Neuronal stem cell (in vitro differentiated cells): Measurements from ENCODE around the gene ZNF44.

ENCODE experiments used
- DNase-seq: peaks from one replicate; pipeline ENCODE4 v3.0.0-alpha.2; 2013; ENCODE audit warnings: low spot score
- H2AFZ ChIP-seq: one replicate; pipeline ENCODE4 v1.6.1; 2013; ENCODE audit warnings: mild to moderate bottlenecking, low read length, inconsistent platforms
- H2AK5ac ChIP-seq: 2 replicates; pipeline ENCODE4 v1.6.1; 2013; ENCODE audit warnings: low read depth, mild to moderate bottlenecking, inconsistent platforms, low read length, moderate library complexity, mixed read lengths
- H2BK120ac ChIP-seq: 2 replicates; pipeline ENCODE4 v1.6.1; 2013; ENCODE audit warnings: low read depth, mild to moderate bottlenecking, inconsistent platforms, low read length, moderate library complexity, mixed read lengths
- H2BK12ac ChIP-seq: one replicate; pipeline ENCODE4 v1.6.1; 2013; ENCODE audit warnings: low read length, inconsistent platforms
- H2BK15ac ChIP-seq: 2 replicates; pipeline ENCODE4 v1.6.1; 2013; ENCODE audit warnings: mild to moderate bottlenecking, low read length, inconsistent platforms, mixed read lengths
- H2BK5ac ChIP-seq: one replicate; pipeline ENCODE4 v1.6.1; 2013; ENCODE audit warnings: inconsistent platforms, mild to moderate bottlenecking, low read length, moderate library complexity
- H3K14ac ChIP-seq: one replicate; pipeline ENCODE4 v1.6.1; 2013; ENCODE audit warnings: low read length, inconsistent platforms
- H3K18ac ChIP-seq: 2 replicates; pipeline ENCODE4 v1.6.1; 2013; ENCODE audit warnings: low read length, inconsistent platforms
- H3K23ac ChIP-seq: 2 replicates; pipeline ENCODE4 v1.6.1; 2013; ENCODE audit warnings: low read depth, mild to moderate bottlenecking, mixed read lengths, low read length, inconsistent platforms; ENCODE audit not compliant: poor library complexity
- H3K27ac ChIP-seq: replicated peaks from 3 replicates; pipeline ENCODE4 v1.5.1; 2013; ENCODE audit warnings: low read length, inconsistent platforms
- H3K27me3 ChIP-seq, 3 experiments: 2 replicates each; pipeline ENCODE4 v1.6.1; 2013; ENCODE audit warnings: low read length in 3 of 3, mild to moderate bottlenecking in 2 of 3, inconsistent platforms in 1 of 3, low read depth in 1 of 3, mixed read lengths in 1 of 3, moderate library complexity in 1 of 3; ENCODE audit not compliant: control insufficient read depth in 3 of 3, insufficient read depth in 3 of 3
- H3K36me3 ChIP-seq, 2 donors: replicated peaks in 1 of 2; 2 replicates each; pipeline ENCODE4 v1.6.1; 2013; ENCODE audit warnings: low read length in 2 of 2; ENCODE audit not compliant: control insufficient read depth in 2 of 2, insufficient read depth in 2 of 2
- H3K4ac ChIP-seq: 2 replicates; pipeline ENCODE4 v1.6.1; 2013; ENCODE audit warnings: inconsistent platforms, mild to moderate bottlenecking, low read length, moderate library complexity
- H3K4me1 ChIP-seq, 2 donors: 1 replicate in 1 of 2; 2 replicates in 1 of 2; pipeline ENCODE4 v1.6.1; 2013; ENCODE audit warnings: low read length in 2 of 2, low read depth in 1 of 2; ENCODE audit not compliant: control insufficient read depth in 2 of 2, insufficient read depth in 1 of 2
- H3K4me2 ChIP-seq: one replicate; pipeline ENCODE4 v1.6.1; 2013; ENCODE audit warnings: mild to moderate bottlenecking, low read length, inconsistent platforms; ENCODE audit not compliant: insufficient read depth, poor library complexity, severe bottlenecking
- H3K4me3 ChIP-seq, 2 donors: 2 replicates each; pipeline ENCODE4 v1.5.1; 2013; ENCODE audit warnings: low read length in 2 of 2, mild to moderate bottlenecking in 2 of 2, inconsistent platforms in 1 of 2, moderate library complexity in 1 of 2
- H3K79me1 ChIP-seq: one replicate; pipeline ENCODE4 v1.6.1; 2013; ENCODE audit warnings: low read depth, mild to moderate bottlenecking, inconsistent platforms, low read length, moderate library complexity
- H3K9ac ChIP-seq: one replicate; pipeline ENCODE4 v1.6.1; 2013; ENCODE audit warnings: mild to moderate bottlenecking, low read depth, low read length, inconsistent platforms; ENCODE audit not compliant: poor library complexity
- H3K9me3 ChIP-seq, 2 donors: replicated peaks in 1 of 2; 2 replicates each; pipeline versions ENCODE3 to v1.6.1; 2013; ENCODE audit warnings: low read length in 2 of 2, mild to moderate bottlenecking in 2 of 2, inconsistent platforms in 1 of 2, low read depth in 1 of 2, mixed read lengths in 1 of 2, moderate library complexity in 1 of 2; ENCODE audit not compliant: control insufficient read depth in 2 of 2, insufficient read depth in 1 of 2
- H4K8ac ChIP-seq: one replicate; pipeline ENCODE4 v1.6.1; 2013; ENCODE audit warnings: low read depth, mild to moderate bottlenecking, inconsistent platforms, low read length, moderate library complexity
- H4K91ac ChIP-seq: one replicate; pipeline ENCODE4 v1.6.1; 2013; ENCODE audit warnings: low read length, low read depth, mild to moderate bottlenecking, inconsistent platforms; ENCODE audit not compliant: poor library complexity
- WGBS, 2 donors: extraction: QIAGEN DNeasy Blood & Tissue Kit; methylation state at CpG; one replicate each; pipeline ENCODE4 v1.1.7; 2013; ENCODE audit warnings: missing lambda C conversion rate in 2 of 2, mixed read lengths in 1 of 2; ENCODE audit not compliant: insufficient read length in 2 of 2, insufficient replicate concordance in 1 of 2; ENCODE audit errors: extremely low coverage in 2 of 2; 5-methylcytosine and 5-hydroxymethylcytosine counted together

Gene ZNF44

DNA sequence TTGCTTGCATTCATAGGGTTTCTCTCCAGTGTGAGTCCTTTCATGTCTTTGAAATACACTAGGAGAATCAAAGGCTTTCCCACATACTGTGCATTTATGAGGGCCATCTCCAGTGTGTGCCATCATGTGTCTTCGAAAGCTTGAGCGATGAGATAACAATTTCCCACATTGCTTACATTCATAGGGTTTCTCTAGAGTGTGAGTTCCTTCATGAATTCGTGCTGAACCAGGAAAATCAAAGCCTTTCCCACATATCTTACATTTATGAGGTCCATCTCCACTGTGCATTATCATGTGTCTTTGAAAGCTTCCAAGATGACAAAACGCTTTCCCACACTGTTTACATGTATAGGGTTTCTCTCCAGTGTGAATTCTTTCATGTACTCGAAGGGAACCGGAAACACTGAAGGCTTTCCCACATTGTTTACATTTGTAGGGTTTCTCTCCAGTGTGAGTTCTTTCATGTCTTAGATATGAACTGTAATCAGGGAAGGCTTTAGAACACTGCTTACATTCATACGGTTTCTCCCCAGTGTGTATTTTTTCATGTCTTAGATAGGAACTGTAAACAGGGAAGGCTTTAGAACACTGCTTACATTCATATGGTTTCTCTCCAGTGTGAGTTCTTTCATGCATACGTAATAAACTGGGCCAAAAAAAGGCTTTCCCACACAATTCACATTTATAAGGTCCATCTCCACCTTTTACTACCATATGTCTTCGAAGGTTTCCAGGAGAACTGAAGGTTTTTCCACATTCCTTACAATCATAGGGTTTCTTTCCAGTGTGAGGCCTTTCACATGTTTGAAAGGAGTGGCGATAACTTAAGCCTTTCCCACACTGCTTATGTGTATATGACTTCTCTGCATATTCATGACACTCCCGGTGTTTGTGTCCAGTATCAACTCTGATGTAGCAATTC lies 21.4 kb downstream of the ZNF44 start:
- no peak overlapping the region for H4K8ac ChIP-seq
- no peak overlapping the region for H3K4ac ChIP-seq
- H3K79me1 ChIP-seq, result peaks cover 2% of the 10 kb centered on the region
- H3K23ac ChIP-seq, result no peak overlapping the region
- peaks cover 8 to 73% of the 10 kb centered on the region in 2 donors for H3K36me3 ChIP-seq
- no peak overlapping the region for H3K18ac ChIP-seq
- no peak overlapping the region for H3K4me2 ChIP-seq
- no peak overlapping the region for H2BK120ac ChIP-seq
- no peak overlapping the region for H2AFZ ChIP-seq
- H2BK5ac ChIP-seq, result no peak overlapping the region
- H3K4me1 ChIP-seq, result no peaks in the 10 kb centered on the region
- no peak for DNase-seq
- H2AK5ac ChIP-seq, result no peak overlapping the region
- H3K4me3 ChIP-seq, result no peak overlapping the region
- H3K27me3 ChIP-seq, result no peaks in the 10 kb centered on the region
- H3K27ac ChIP-seq, result no peak overlapping the region
- H3K14ac ChIP-seq, result no peak overlapping the region
- no CpG with 5 or more reads among the region's 11 CpGs for WGBS, 2 donors
- H2BK15ac ChIP-seq, result no peak overlapping the region
- H2BK12ac ChIP-seq, result no peak overlapping the region
- H3K9me3 ChIP-seq, result peaks cover 27 to 94% of the 10 kb centered on the region in 2 donors
- no peak overlapping the region for H3K9ac ChIP-seq
- no peak overlapping the region for H4K91ac ChIP-seq

DNA sequence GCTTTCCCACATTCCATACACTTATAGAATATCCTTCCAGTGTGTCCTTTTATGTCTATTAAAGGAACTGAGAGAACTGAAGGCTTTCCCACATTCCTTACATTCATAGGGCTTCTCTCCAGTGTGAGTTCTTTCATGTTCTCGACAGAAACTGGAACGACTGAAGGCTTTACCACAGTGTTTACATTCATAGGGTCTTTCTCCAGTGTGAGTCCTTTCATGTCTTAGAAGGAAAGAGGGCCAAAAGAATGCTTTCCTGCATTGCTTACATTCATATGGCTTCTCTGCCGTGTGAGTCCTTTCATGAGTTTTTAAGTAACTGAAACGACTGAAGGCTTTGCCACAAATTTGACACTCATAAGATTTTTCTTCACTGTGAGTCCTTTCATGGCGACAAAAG lies 22.3 kb downstream of the ZNF44 start:
- Histone ChIP-seq H3K4me2 (no peak overlapping the region), H3K18ac (no peak overlapping the region), H4K91ac (no peak overlapping the region), H3K9me3 (peaks cover 27 to 88% of the 10 kb centered on the region in 2 donors), H2BK5ac (no peak overlapping the region), H3K23ac (no peak overlapping the region), H2BK12ac (no peak overlapping the region), H2BK15ac (no peak overlapping the region), H4K8ac (no peak overlapping the region), H3K4ac (no peak overlapping the region), H3K4me3 (no peak overlapping the region), H3K14ac (no peak overlapping the region), H2AK5ac (no peak overlapping the region), H3K27ac (no peak overlapping the region), H2AFZ (no peak overlapping the region), H3K36me3 (peaks cover 8 to 73% of the 10 kb centered on the region in 2 donors), H3K9ac (no peak overlapping the region), H2BK120ac (no peak overlapping the region), H3K27me3 (no peaks in the 10 kb centered on the region), H3K4me1 (no peaks in the 10 kb centered on the region), H3K79me1 (peaks cover 2% of the 10 kb centered on the region)
- DNase-seq, result no peak
- no CpG with 5 or more reads among the region's 5 CpGs for WGBS, 2 donors

DNA sequence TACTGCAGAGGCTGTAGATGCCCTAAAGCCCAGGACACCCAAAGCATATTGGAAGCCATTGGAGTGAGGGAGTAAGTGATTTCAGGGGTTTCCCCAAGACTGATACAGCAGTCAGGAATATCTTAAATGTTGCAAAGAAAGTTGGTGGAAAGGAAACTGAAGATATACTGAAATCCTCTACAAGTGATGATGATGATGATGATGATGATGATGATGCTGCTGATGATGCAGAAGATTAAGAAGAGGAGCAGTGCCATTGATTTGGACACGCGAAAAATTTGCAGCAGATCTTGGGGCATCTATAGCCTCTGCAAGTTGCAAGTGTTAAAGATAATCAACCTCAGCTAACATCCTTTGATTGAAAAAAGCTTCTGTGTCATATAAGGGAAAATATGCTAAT lies 23.8 kb downstream of the ZNF44 start:
- Histone ChIP-seq H4K8ac (no peak overlapping the region), H3K4ac (no peak overlapping the region), H3K4me2 (no peak overlapping the region), H3K14ac (no peak overlapping the region), H2BK5ac (no peak overlapping the region), H3K4me3 (no peak overlapping the region), H3K9ac (no peak overlapping the region), H2BK12ac (no peak overlapping the region), H3K4me1 (no peaks in the 10 kb centered on the region), H3K9me3 (peaks cover 28 to 82% of the 10 kb centered on the region in 2 donors), H3K18ac (no peak overlapping the region), H4K91ac (no peak overlapping the region), H2AFZ (no peak overlapping the region), H3K36me3 (peaks cover 8 to 62% of the 10 kb centered on the region in 2 donors), H2BK15ac (no peak overlapping the region), H3K27ac (no peak overlapping the region), H3K79me1 (no peaks in the 10 kb centered on the region), H3K27me3 (no peaks in the 10 kb centered on the region), H2AK5ac (no peak overlapping the region), H3K23ac (no peak overlapping the region), H2BK120ac (no peak overlapping the region)
- WGBS, 2 donors, result no CpG with 5 or more reads among the region's 2 CpGs
- DNase-seq, result no peak

DNA sequence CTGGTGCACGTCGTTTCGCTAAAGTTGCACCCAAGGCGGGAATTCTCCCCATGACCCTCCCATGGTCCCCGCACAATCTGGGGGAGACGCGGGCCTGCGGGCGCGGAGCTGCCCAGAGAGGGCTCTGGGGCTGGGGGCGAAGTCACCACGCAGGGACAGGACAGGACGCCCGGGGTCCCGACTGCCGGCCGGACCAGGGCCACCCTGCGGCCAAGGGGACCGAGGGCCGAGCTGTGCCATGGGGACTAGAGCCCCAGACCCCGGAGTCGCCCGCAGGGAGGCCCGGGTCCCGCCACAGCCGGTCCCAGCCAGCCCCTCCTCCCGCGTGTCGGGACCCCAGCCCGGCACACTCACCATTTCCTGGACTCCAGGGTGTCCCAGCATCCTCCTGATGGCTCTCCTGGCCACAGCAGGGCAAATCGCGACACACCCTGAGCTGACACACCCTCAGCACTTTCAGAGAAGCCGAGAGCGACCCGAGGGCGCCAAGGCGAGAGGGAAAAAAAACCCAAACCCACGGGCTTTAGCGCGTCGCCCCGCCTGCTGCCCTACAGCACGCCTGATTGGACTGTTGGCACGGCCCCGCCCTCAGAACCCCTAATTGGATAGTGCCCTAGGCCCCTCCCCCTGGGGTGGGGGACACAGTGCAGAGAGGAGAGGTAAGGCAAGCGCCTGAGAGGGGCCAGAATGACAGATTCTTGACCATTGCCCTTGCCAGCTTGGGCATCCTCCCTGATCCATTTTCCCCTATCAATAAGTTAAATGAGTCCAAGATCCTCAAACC lies 28.6 kb downstream of the ZNF44 start:
- H3K4me2 ChIP-seq, result no peak overlapping the region
- H3K18ac ChIP-seq, result no peak overlapping the region
- no peak overlapping the region for H3K4ac ChIP-seq
- H2AK5ac ChIP-seq, result no peak overlapping the region
- no peak overlapping the region for H3K27ac ChIP-seq
- H4K91ac ChIP-seq, result no peak overlapping the region
- no peak for DNase-seq
- H3K9me3 ChIP-seq, result peaks cover 20 to 48% of the 10 kb centered on the region in 2 donors
- H2BK5ac ChIP-seq, result no peak overlapping the region
- H3K27me3 ChIP-seq, result no peaks in the 10 kb centered on the region
- no peak overlapping the region for H2BK15ac ChIP-seq
- no peak overlapping the region for H3K4me3 ChIP-seq
- no peak overlapping the region for H2BK12ac ChIP-seq
- peaks cover 2 to 17% of the 10 kb centered on the region in 2 donors for H3K36me3 ChIP-seq
- no CpG with 5 or more reads among the region's 46 CpGs for WGBS, 2 donors
- no peaks in the 10 kb centered on the region for H3K4me1 ChIP-seq
- no peak overlapping the region for H4K8ac ChIP-seq
- no peak overlapping the region for H3K9ac ChIP-seq
- H3K23ac ChIP-seq, result no peak overlapping the region
- H3K79me1 ChIP-seq, result no peaks in the 10 kb centered on the region
- no peak overlapping the region for H2BK120ac ChIP-seq
- no peak overlapping the region for H2AFZ ChIP-seq
- H3K14ac ChIP-seq, result no peak overlapping the region
